GM21529 (cell line): ENCODE results near the gene CYP46A1.

Experiments
- ATAC-seq: cut with Tn5 transposase; IDR thresholded peaks from one replicate; pipeline ENCODE4 v1.9.1; 2021; ENCODE audit not compliant: unreplicated experiment

CYP46A1 gene

DNA sequence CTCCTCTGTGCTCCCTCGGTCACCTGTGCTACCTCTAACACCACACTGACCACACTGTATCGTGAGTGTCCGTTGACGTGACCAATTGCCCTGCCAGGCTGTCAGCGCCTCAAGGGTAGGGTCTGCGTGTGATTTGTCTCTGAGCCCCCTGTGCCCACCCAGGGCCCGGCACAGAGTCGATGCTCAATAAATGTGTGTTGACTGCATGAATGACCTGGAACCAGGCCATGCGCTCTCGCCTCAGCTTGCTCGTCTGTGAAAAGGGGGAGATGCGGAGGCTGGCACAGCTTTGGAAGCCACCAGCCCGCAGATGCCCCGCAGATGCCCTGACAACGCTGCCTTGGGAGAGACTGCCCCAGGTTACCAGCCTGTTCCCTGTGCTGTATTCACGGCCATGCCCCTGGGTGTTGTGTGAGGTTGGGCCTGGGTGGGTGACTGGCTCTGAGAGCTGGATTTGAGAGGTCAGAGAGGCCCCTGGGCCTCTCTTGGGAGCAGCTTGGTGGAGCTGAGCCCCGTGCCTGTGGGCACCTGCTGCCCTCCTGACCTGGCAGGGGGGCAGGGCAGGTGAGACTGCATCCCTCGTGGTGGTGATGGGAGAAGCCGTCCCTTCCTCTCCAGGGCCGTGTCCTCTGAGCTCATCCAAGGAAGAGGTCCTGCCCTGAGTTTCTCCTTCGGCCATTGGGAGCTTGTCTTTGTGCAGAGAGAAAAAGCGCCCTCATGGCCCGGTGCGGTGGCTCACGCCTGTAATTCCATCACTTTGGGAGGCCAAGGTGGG lies 43.2 kb downstream of the CYP46A1 start:
- ATAC-seq: no peak

DNA sequence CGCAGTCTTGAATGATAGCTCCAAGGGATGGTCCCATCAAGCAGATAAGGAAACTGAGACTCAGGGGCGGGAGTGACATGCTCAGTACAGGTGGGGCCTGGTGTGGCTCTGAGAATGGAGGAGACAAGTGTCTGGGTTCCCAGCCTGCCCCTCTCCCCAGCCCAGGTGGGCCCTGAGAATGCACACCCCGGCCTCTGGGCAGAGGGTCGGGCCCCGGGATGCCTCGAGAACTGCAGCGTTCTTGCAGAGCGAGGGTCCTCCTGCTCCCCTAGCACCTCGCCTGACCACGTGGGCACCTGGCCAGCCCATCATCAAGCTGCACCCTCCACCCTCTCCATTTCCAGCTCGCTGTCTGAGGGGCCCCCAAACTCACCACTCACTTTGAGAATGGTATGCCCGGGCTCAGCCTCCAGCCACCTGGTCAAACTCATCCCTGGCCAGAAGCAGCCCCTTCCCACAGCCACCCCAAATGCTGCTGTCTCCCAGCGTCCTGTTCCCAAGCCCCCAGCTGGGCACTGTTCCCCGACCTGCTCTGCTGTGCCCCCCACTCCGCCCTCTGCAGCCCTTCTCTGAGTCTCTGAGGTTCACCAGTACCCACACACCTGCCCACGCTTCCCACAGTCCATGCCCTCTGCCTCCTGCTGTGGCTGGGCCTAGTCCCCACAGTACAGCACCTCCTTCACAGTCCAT lies 44.3 kb downstream of the CYP46A1 start:
- no peak for ATAC-seq

DNA sequence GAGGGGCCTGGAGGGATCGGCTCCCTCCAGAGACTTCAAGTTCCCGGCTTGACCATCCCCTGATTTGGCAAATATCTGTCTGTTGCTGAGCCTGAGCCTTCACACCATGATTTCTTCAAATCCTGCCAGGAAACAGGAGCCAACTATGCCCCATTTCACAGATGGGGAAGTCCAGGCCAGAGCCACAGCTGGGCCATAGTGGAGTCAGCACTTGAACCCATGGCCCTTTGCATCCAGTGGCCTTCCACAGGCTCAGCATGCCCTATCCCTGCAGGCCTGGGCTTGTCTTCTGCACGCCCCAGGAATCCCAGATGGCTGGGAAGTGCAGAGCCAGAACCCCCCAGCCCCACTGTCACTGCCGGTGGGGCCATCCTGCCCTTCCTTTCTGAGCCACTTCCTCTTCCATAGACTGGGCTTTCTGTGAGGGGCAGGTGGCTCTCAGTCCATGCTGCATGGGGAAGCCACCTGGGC lies 44.9 kb downstream of the CYP46A1 start:
- no peak for ATAC-seq

DNA sequence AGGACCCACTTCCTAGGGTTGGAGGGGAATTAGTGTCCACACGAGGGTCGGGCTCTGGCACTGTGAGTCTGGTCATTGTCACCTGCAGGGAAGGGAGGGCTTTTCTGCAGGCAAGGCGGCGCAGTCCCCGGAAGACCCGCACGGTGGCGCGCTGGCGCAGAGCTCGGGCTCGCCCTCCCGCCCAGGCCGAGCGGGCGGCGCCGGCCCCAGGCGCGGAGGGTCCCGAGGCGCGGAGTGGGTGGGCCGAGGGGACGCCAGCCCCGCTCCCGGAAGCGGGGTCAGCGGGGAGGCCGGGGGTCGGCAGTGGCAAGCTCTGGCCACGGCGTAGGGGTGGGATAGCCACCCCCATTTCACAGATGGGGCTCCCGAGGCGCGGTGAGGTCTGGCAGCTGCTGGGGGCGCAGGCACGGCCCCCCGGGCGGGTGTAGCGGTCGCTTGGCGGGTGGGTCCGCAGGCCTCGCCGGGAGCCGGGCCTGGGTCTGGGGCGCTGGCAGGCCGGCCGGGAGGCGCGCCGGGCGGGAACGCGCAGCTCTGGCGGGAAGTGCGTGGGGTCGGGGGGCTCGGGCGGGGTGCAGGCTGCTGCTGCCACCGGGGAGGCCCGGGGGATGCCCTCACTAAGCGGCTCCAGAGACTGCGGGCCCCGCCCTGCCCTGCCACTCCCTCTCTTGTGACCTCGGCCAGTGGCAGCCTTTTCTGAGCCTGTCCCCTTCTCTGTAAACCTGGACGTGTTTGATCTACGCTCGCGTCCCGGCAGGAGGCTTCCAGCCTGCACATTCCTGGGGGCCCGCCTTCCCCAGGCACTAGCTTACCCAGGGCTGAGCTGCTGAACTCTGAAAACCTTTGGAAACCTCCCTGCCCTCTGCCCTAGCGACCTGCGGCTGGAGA lies 46.1 kb downstream of the CYP46A1 start:
- ATAC-seq: no peak

DNA sequence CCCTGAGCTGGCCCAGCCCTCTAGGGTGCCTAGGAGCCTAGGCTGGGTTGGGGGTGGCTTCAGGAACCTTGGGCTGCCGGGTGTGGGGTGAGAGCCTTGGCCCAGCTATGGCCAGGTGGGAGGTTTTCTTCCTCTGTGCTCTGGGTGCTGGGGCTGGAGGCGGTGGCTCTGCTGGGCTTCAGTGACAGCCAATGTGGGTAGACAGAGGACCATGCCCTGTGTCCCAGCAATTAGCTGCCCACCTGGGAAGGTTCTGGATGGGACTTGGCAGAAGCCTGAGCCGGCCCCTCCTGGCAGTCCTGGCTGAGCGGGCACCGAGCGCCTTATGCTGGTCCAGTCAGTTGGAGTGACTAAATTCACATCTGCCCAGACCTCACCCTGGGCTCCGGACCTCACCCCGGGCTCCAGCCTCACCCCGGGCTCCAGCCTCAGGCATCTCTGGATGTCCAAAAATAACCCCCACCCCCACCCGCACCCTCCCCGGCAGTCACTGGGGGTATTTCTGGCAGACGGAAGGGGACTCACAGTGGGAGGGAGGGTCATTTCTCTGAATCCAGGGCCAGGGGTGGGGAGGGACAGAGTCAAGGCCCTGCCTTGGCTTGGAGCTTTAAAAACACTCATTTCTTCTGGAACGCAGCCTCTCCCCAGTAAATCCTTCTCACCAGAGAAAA lies 46.9 kb downstream of the CYP46A1 start:
- ATAC-seq: no peak

DNA sequence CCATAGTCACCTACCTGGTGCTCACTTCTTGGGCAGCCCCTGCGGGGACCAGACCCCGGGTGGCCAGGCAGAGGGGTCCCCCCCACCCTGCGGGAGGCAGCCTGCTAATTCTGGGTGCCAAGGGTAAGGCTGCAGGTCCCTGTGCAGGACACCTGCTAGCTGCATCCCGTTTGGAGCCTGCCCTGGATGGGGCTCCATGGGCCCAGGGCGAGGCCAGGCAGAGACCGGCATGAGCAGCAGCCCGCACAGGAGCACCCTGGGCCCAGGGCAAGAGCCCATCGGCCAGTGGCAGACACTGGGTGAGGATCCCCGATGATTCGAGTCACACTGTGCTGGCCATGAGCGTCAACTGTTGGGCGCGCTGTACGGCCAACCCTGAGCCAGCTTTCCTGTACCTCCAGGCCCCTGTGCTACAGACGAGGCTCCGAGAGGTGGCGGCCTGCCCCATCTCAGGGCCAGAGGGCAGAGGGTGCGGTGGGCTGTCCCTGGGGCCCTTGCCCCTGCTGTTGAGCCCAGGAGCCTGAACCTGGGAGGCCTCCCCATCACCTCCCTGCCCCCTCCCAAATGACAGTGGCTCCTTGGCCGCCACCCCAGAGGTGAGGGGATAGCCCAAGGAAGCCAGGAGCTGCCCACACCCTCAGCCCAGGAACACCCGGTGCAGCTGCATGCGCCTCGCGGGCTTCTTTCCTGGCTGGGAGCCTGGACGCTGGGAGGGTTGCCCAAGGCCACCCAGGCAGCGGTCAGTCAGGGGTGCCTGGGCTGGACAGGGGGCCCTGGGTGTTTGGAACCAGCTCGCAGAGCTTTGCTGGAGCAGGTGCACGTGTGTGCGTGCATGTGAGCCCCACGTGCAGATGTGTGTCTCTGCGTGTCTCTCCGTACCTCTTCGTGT lies 47.7 kb downstream of the CYP46A1 start:
- ATAC-seq: no peak

DNA sequence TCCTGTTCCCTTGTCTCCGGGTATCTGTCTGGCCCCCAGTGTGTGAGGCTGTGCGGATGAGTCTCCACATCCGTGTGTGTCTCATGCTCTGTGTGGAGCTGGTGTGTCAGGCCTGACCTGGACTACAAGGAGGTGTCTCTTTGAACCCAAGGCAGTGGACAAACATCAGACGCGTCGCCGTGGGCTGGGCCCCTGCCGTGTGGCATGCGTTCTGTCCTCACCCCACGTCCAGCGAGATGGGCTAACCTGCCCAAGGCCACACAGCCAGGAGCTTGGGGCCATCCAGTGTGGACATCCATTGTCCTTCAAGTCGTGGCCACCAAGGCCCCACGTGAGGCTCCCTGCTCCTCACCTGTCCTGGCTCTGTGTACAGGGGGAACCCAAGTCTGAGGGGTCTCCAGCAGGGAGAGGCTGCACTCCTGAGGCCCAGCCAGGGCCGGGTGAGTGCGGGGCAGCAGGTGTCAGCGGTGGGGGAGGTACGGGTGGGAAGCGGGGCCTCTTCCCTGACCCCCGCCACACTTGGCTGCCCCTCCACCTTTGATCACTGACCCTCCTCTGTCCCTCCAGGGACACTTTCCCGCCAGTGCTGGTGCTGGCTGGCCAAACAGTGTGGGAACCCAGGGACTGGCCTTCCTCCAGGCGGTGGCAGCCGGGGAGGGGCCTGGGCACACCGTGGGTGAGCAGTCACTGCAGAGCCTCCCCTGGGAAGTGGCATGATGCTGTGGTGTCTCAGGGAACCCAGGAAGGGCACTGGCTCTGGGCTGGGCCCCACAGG lies 48.5 kb downstream of the CYP46A1 start:
- no peak for ATAC-seq

DNA sequence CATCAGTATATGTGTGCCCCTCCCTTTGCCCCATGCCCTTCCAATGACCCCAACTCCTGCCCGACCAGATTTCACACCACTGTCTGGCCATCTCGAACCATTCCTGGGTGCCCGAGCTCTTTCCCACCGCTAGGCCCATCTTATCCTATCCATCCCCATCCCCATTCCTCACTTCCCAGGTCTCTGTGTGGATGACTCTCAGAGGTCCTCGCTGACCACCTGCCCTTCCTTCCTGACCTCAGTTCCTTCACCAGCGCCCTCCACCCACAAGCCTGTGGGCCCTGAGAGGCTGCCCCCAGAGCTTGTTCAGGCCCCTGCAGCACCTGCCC lies 49.1 kb downstream of the CYP46A1 start:
- no peak for ATAC-seq

DNA sequence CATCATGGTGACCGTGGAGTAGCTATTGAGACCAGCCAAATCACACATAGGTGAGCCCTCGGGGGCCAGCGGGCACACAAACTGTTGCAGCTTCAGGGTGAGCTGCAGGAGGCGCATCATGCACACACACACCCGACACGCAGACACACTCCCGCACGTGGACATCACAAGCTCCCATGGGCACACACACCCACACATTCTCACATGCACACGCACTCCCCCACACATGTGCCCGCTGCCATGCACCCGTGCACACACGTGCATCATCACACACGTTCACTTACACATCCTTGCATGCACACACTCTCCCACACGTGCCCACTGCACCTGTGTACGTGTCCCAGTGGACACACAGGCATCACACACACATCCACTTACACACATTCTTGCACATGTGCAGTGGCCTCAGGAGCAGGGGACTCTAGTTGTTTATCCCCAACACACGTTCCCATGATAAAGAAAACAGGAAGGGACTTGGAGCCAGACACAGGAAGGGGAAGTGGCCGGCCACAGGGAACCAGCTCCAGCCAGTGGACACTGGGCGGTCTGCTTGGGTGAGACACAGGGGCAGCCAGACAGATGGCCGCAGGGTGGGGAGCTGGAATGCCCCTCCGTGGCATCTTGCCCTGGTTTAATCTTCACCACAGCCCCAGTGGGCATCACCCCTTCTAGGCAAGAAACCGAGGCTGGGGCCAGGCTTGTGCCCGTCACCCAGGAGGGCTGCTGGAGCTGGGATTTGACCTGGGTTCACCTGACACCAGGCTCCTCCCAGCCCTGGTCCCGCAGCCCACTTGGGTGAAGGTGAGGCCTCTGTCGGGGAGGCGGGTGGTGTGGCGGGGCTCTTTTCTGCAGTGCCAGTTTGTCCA lies 49.7 kb downstream of the CYP46A1 start:
- no peak for ATAC-seq

DNA sequence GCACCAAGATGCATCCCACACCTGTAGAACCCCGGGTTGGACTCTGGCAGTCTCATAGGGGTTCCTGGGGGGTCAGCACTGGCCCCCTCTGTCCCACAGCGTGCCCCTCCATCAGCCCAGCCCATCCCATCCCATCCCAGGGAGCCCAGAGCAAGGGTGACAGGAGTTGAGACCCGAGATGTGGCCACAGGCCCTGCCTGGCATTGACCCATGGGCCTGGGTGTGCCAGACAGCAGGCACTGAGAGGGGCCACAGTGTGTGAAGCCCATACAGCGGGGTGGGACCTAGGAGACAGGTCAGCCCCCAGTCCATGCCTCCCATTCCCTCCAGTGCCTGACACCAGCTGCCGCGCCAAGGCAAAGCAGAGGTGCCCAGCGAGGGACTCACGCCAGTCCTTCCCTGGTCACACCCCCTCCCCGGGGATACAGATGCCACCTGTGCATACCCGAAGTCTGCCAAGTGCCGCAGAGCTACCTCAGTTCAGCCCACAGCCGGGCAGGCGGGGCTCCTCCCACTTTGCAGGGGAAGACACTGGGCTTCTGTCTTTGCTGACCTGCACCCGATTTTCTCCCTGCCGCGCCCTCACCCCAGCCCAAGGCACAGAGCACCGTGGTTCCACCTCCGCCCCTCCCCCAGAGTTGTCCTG lies 50.4 kb downstream of the CYP46A1 start:
- ATAC-seq: no peak

DNA sequence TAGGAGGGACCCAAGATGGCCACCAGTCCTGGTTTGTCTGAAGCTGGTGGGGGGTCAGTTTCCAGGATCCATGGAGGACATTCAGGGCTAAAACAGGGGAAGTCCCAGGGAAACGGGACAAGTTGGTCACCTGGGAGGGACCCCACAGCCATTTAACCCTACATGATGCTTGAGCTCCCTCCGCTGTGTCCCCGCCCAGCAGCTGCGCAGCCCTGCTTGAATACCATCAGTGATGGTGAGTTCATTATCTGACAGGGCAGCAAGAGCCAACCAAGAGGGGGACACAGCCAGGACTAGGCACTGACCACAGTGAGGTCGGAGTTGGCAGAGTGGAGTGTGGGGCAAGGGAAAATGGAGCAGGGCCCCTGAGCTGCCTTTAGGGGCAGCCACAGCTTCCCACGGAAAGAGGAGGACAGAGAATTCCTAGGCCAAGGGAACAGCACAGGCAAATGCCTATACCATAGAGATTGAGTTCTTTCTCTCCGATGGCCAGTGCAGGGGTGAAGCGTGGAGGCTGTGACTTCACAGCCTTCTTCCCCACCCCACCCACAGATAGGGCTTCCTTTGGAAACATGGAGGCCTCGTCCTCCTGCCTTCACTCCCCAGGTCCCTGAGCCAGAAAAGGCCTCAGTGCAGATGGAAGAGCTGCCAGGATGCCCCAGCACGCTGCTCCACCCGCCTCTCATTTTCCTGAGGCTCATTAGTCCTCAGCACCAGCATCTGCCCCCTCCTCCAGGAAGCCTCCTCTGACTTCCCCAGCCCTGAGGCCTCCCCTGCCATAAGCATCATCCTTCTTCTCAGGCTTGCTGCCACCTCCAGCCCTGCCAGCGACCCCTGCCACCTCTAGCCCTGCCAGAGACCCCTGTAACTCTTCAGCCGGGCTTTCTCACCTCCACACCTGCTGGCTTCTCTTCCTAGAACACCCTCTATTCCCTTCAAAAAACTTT lies 51.4 kb downstream of the CYP46A1 start:
- ATAC-seq: no peak

DNA sequence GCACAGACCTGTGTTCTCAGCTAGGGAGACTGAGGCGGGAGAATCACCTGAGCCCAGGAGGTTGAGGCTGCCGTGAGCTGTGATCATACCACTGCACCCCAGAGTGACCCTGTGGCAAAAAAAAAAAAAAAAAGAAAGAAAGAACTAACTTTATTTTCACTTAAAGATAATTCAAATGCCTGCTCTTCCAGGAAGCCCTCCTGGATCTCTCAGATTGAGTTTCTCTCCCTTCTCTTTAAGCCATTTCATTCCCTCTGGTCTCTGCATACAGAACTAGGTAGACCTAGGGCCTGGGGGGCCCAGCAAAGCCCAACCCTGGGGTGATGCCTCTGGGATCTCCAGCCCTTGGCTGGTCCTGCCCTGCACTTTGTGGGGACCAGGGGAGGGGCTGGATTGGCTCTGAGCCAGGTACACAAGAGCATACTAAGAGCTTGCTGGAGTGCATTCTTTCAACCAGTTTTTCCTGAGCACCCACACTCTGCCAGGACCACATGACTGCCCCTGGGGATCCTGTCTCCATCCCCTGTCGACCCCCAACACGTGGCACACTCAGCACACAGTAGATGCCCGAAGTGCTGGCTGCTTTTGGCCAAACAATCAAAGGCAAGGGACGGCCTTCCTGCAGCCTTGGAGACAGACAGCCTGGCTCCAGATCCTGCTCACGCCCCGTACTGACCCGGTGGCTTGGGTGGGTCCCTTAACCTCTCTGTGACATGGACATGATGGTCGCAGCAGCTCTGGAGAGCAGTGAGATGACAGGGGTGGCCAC lies 52.7 kb downstream of the CYP46A1 start:
- ATAC-seq: no peak

DNA sequence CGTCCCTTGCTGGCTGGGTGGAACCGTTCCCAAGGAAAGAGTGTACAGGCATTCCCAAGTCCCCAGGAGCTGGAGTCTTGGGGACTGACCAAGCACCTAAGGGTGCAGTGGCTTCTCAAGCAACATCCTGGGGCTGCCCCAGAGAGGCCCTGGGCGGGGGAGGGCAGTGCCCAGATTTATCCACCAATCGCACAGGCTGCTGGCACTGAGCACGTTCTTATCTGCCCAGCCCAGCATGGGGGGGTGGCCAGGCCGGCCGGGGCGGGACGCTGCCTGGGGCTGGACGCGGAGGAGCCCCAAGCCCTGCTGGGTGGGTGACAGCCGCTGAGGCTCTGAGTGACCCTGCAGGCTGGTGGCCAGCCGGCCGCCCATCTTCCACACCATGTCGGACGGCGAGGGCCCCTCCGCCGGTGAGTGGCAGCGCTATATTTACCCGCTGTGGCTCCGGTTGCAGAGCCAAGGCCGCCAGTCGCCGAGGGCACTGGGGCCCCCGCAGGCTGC lies 53.4 kb downstream of the CYP46A1 start:
- ATAC-seq: no peak

DNA sequence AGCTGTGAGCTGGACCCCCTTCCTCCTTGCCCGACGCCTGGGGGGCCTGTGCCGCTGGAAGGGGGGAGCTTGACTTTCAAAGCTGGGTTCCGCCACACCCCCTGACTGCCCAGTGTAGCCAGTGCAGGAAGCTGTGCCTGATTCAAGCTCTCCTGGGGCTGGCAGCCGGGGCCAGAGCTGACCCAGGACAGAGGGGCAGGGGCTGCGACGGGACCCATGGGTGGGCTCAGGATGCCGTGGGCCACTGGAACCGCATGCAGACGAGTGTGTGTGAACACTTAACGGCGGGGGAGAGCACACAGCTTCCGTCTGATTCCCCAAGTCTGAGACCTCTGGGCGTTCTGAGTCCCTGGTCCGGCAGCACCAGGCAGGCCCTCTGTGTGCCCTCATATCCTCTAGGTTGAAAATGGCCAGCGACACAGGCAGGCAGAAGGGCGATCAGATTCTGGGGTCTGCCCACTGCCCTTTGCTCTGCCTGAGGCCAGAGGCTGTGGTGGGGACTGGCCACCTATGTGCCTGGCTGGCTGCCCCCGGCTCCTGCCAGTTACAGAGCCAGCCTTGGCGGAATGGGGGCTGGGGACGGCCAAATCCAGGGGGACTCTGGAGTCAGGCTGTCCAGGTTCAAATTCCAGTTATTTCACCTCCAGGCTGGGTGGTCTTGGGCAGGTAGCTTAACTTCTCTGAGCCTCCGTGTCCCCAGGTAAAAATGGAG lies 54.0 kb downstream of the CYP46A1 start:
- ATAC-seq: no peak

DNA sequence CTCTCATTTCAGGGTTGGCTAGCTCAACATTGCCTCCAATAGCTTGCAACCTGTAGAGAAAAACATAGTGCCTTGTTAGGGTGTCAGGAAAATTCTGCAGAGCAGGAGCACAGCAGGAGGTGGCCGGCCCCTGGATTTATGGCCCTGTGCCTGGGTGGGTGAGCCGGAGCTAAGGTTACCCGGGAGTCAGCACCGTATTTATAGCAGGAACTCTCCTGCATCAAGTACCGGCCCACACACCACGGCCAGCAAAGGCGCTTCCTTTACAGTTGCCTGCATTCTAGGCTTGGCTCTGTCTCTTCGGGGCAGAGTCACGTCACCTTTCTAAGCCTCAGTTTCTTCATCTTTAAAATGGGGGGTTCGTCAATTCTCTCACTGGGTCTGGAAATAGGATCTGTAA lies 56.3 kb downstream of the CYP46A1 start:
- no peak for ATAC-seq
